Neural cell (in vitro differentiated cells): Measurements from ENCODE around the gene SGCD. TPM values are rescaled to one million over a fixed set of nuclear protein-coding genes. Genes with fewer than 3 reads are reported as not detected.

Experiments
- H2AFZ ChIP-seq: fragments of 200-600, 300-800 bp; sonication (generic), shearing (Covaris generic); 2 replicates; pipeline ENCODE4 v1.6.0; 2014; ENCODE audit warnings: low read depth, mild to moderate bottlenecking, antibody characterized with exemption, low read length, moderate library complexity
- H3F3A ChIP-seq: fragments of 200-600 bp; shearing (Covaris generic); 2 replicates; pipeline ENCODE4 v1.6.1; 2016; ENCODE audit warnings: mild to moderate bottlenecking, moderate library complexity, mixed read lengths, antibody characterized with exemption, low read length; ENCODE audit not compliant: insufficient read depth, poor library complexity, severe bottlenecking
- H3K27ac ChIP-seq: fragments of 200-600, 300-800 bp; sonication (generic), shearing (Covaris generic); 2 replicates; pipeline ENCODE4 v1.5.1; 2014; ENCODE audit warnings: mild to moderate bottlenecking, low read length, moderate library complexity
- H3K27me3 ChIP-seq: fragments of 300-800, 200-600 bp; sonication (generic), shearing (Covaris generic); 2 replicates; pipeline ENCODE4 v1.6.0; 2014; ENCODE audit warnings: mild to moderate bottlenecking, low read depth, low read length, moderate library complexity; ENCODE audit not compliant: insufficient read depth
- H3K36me3 ChIP-seq: fragments of 300-800, 200-600 bp; sonication (generic), shearing (Covaris generic); 2 replicates; pipeline ENCODE4 v1.5.1; 2014; ENCODE audit warnings: mild to moderate bottlenecking, antibody characterized with exemption, low read length, moderate library complexity; ENCODE audit not compliant: insufficient read depth
- H3K4me2 ChIP-seq: fragments of 300-800, 200-600 bp; sonication (generic), shearing (Covaris generic); 2 replicates; pipeline ENCODE4 v1.6.0; 2014; ENCODE audit warnings: mild to moderate bottlenecking, low read length
- H3K4me3 ChIP-seq: fragments of 300-800, 200-600 bp; sonication (generic), shearing (Covaris generic); 2 replicates; pipeline ENCODE4 v1.5.1; 2014; ENCODE audit warnings: mild to moderate bottlenecking, low read length, moderate library complexity
- H3K79me2 ChIP-seq: fragments of 200-600 bp; shearing (Covaris generic); replicated peaks from 2 replicates; pipeline ENCODE4 v1.6.0; 2014; ENCODE audit warnings: mild to moderate bottlenecking, low read length, moderate library complexity; ENCODE audit not compliant: insufficient read depth
- H3K9ac ChIP-seq: fragments of 300-800, 200-600 bp; sonication (generic), shearing (Covaris generic); 2 replicates; pipeline ENCODE4 v1.6.1; 2016; ENCODE audit warnings: mild to moderate bottlenecking, low read length, mixed read lengths
- H3K9me2 ChIP-seq: fragments of 200-600 bp; shearing (Covaris generic); 2 replicates; pipeline ENCODE4 v1.6.1; 2016; ENCODE audit warnings: mild to moderate bottlenecking, low read length, mixed read lengths; ENCODE audit not compliant: insufficient read depth
- H3K9me3 ChIP-seq: fragments of 200-600, 300-800 bp; sonication (generic), shearing (Covaris generic); 2 replicates; pipeline ENCODE4 v1.6.1; 2016; ENCODE audit warnings: mild to moderate bottlenecking, mixed run types, low read length, moderate library complexity, mixed read lengths
- H4K20me1 ChIP-seq: fragments of 200-600 bp; shearing (Covaris generic); 2 replicates; pipeline ENCODE4 v1.6.1; 2016; ENCODE audit warnings: mild to moderate bottlenecking, mixed run types; ENCODE audit not compliant: insufficient read depth
- EP300 ChIP-seq: fragments of 450-650 bp; conservative IDR thresholded peaks from 2 replicates; pipeline ENCODE4 v1.6.1; 2014; ENCODE audit warnings: antibody characterized with exemption, mild to moderate bottlenecking, moderate library complexity; ENCODE audit not compliant: poor library complexity, severe bottlenecking
- EZH2 ChIP-seq: fragments of 200-600, 300-800 bp; shearing (Covaris generic), sonication (generic); IDR thresholded peaks from 2 replicates; pipeline ENCODE4 v1.6.1; 2014; ENCODE audit warnings: antibody characterized with exemption, low read length, borderline replicate concordance, mild to moderate bottlenecking; ENCODE audit not compliant: insufficient read depth, poor library complexity, severe bottlenecking
- MXI1 ChIP-seq: fragments of 450-650 bp; conservative IDR thresholded peaks from 2 replicates; pipeline ENCODE4 v1.6.1; 2014; ENCODE audit warnings: antibody characterized with exemption, mild to moderate bottlenecking; ENCODE audit not compliant: poor library complexity, severe bottlenecking
- POLR2AphosphoS5 ChIP-seq: IDR thresholded peaks from 2 replicates; pipeline ENCODE4 v1.6.1; 2012
- RAD21 ChIP-seq: fragments of 450-650 bp; conservative IDR thresholded peaks from 2 replicates; pipeline ENCODE4 v1.6.1; 2014; ENCODE audit warnings: antibody characterized with exemption, mild to moderate bottlenecking, moderate library complexity
- SMC3 ChIP-seq: fragments of 450-650 bp; conservative IDR thresholded peaks from 2 replicates; pipeline ENCODE4 v1.6.1; 2014; ENCODE audit warnings: antibody characterized with exemption, mild to moderate bottlenecking, moderate library complexity; ENCODE audit not compliant: poor library complexity
- TAF1 ChIP-seq: IDR thresholded peaks from 2 replicates; pipeline ENCODE4 v1.6.1; 2012; ENCODE audit warnings: low read depth
- polyA plus RNA-seq: library from polyadenylated mRNA; depleted of rRNA; stranded (reverse); fragments of >200 nt; gene quantifications from 2 replicates; pipeline ENCODE4 v1.2.3, GENCODE V29; 2014
- TF ChIP-seq, protein P1 (sequence below): fragments of 450-650 bp; IDR thresholded peaks from 2 replicates; pipeline ENCODE4 v1.5.1; 2014; ENCODE audit warnings: antibody characterized with exemption, mild to moderate bottlenecking, moderate library complexity; ENCODE audit not compliant: poor library complexity, severe bottlenecking
- TF ChIP-seq, protein P2 (sequence below): IDR thresholded peaks from 2 replicates; pipeline ENCODE4 v1.6.1; 2012; ENCODE audit warnings: borderline replicate concordance

SGCD gene
- polyA plus RNA-seq, 1 donor from 2014 or later: 3.4 TPM

DNA sequence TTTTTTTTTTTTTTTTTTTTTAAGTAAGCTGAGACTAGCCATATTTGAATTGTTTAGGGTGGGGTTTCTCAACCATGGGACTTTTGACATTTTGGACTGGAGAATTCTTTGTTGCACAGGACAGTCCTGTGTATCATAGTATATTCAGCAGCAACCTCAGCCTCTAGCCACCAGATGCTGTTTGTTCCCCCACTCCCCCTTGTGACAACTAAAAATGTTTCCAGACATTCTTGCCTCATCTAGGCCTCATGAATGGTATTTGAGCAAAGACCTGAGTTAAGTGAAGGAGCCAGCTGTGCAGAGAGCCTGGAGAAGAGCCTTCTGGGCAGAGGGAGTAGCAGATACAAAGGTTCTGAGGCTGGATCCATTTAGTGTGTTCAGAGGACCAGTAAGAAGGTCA lies 155.9 kb downstream of the SGCD start:
- H3K27ac ChIP-seq: no peak overlapping the region
- H3K9ac ChIP-seq: no peak overlapping the region
- no peak overlapping the region for H3K4me3 ChIP-seq
- TF ChIP-seq, protein P1, sequence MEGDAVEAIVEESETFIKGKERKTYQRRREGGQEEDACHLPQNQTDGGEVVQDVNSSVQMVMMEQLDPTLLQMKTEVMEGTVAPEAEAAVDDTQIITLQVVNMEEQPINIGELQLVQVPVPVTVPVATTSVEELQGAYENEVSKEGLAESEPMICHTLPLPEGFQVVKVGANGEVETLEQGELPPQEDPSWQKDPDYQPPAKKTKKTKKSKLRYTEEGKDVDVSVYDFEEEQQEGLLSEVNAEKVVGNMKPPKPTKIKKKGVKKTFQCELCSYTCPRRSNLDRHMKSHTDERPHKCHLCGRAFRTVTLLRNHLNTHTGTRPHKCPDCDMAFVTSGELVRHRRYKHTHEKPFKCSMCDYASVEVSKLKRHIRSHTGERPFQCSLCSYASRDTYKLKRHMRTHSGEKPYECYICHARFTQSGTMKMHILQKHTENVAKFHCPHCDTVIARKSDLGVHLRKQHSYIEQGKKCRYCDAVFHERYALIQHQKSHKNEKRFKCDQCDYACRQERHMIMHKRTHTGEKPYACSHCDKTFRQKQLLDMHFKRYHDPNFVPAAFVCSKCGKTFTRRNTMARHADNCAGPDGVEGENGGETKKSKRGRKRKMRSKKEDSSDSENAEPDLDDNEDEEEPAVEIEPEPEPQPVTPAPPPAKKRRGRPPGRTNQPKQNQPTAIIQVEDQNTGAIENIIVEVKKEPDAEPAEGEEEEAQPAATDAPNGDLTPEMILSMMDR: no peak
- no peak for TF ChIP-seq POLR2AphosphoS5
- no peak for TF ChIP-seq SMC3
- TF ChIP-seq, protein P2, sequence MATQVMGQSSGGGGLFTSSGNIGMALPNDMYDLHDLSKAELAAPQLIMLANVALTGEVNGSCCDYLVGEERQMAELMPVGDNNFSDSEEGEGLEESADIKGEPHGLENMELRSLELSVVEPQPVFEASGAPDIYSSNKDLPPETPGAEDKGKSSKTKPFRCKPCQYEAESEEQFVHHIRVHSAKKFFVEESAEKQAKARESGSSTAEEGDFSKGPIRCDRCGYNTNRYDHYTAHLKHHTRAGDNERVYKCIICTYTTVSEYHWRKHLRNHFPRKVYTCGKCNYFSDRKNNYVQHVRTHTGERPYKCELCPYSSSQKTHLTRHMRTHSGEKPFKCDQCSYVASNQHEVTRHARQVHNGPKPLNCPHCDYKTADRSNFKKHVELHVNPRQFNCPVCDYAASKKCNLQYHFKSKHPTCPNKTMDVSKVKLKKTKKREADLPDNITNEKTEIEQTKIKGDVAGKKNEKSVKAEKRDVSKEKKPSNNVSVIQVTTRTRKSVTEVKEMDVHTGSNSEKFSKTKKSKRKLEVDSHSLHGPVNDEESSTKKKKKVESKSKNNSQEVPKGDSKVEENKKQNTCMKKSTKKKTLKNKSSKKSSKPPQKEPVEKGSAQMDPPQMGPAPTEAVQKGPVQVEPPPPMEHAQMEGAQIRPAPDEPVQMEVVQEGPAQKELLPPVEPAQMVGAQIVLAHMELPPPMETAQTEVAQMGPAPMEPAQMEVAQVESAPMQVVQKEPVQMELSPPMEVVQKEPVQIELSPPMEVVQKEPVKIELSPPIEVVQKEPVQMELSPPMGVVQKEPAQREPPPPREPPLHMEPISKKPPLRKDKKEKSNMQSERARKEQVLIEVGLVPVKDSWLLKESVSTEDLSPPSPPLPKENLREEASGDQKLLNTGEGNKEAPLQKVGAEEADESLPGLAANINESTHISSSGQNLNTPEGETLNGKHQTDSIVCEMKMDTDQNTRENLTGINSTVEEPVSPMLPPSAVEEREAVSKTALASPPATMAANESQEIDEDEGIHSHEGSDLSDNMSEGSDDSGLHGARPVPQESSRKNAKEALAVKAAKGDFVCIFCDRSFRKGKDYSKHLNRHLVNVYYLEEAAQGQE: no peak
- no peak for TF ChIP-seq TAF1
- no peak for TF ChIP-seq RAD21
- no peak for TF ChIP-seq EP300
- no peak for TF ChIP-seq EZH2
- TF ChIP-seq MXI1: no peak
- H2AFZ ChIP-seq: no peak overlapping the region
- H3K9me2 ChIP-seq: no peaks in the 10 kb centered on the region
- H3K9me3 ChIP-seq: no peaks in the 10 kb centered on the region
- H3K27me3 ChIP-seq: no peaks in the 10 kb centered on the region
- H3K36me3 ChIP-seq: no peaks in the 10 kb centered on the region
- H3K4me2 ChIP-seq: no peak overlapping the region
- no peaks in the 10 kb centered on the region for H3F3A ChIP-seq
- H4K20me1 ChIP-seq: no peaks in the 10 kb centered on the region
- H3K79me2 ChIP-seq: no peaks in the 10 kb centered on the region

DNA sequence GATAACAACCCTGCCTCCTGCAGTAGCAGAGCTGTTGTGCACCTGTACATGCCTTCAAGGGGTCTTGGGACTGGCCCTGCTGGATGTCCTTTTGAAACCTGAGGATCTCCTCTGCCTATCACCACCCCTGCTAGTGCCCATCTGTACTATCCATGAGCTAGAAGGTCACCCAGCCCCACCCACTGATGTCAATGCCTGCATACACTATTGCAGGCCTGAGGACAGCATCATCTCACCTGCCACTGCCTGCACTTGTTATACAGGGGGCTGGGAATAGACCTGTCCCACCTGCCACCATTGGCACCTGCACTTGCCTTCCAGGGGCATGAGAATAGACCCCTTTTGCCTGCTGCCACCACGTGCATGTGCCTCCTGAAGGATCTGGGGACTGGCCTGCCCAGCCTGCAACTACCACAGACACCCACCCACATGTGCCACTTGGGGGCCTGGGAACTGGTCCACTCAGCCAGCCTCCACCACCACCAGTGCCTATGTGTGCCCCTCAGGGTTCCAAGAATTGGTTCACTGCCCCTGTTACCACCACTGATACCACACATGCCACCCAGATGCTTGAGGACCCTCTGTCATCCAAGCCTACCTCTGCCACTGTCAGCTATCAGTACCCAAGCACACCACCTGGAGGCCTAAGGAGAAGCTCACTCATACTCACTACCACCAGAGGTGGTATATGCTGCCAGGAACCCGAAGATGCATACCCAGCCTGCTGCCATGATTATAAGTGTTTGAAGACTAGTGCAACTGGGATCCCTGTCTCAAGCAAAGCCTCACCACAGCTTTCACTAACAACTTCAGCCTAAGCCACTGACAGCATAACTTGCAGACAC lies 159.7 kb downstream of the SGCD start:
- H3F3A ChIP-seq: no peaks in the 10 kb centered on the region
- no peaks in the 10 kb centered on the region for H3K9me2 ChIP-seq
- no peaks in the 10 kb centered on the region for H3K27me3 ChIP-seq
- no peaks in the 10 kb centered on the region for H3K36me3 ChIP-seq
- H4K20me1 ChIP-seq: no peaks in the 10 kb centered on the region
- H3K9ac ChIP-seq: no peak overlapping the region
- no peaks in the 10 kb centered on the region for H3K9me3 ChIP-seq
- H3K79me2 ChIP-seq: no peaks in the 10 kb centered on the region
- H3K4me2 ChIP-seq: no peak overlapping the region
- H3K27ac ChIP-seq: no peak overlapping the region
- H3K4me3 ChIP-seq: no peak overlapping the region
- TF ChIP-seq EZH2 (no peak), EP300 (no peak), MXI1 (no peak), POLR2AphosphoS5 (no peak), TAF1 (no peak), RAD21 (no peak), SMC3 (no peak)
- TF ChIP-seq, protein P1: no peak
- TF ChIP-seq, protein P2: no peak
- H2AFZ ChIP-seq: no peak overlapping the region
